Loucy (cell line): Measurements from ENCODE around the gene DEFB128.

ENCODE experiments used
- EZH2phosphoT487 ChIP-seq: fragments of 200-600 bp; IDR thresholded peaks from 2 replicates; pipeline ENCODE4 v1.6.1; 2018; ENCODE audit warnings: antibody characterized with exemption, mild to moderate bottlenecking, moderate library complexity, borderline replicate concordance
- TF ChIP-seq, protein P1 (sequence below): fragments of 200-600 bp; sonication (generic); conservative IDR thresholded peaks from 2 replicates; pipeline ENCODE4 v1.5.1; 2014; ENCODE audit warnings: mild to moderate bottlenecking, antibody characterized with exemption, low read length

DNA sequence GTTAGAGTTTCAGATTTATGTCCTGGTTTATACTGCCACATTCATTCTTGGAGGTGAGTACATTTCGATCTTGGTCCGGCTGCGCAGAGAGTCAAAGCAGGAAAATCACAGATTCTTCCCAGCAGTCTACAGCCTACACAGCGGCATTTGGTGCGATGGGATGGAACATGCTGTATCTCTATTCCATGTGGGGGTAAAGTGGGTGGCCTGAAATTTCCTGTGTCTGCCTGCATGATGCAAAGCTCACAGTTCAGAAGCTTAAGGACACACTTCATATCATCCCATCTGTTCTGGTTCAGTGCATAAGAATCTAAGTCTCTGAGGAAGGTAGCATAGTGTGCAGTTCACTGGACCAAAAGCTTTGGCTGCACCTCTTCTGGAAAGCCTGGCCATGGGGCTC is 32.4 kb downstream of the DEFB128 start, which contains the start of gene DEFB127:
- TF ChIP-seq, protein P1, sequence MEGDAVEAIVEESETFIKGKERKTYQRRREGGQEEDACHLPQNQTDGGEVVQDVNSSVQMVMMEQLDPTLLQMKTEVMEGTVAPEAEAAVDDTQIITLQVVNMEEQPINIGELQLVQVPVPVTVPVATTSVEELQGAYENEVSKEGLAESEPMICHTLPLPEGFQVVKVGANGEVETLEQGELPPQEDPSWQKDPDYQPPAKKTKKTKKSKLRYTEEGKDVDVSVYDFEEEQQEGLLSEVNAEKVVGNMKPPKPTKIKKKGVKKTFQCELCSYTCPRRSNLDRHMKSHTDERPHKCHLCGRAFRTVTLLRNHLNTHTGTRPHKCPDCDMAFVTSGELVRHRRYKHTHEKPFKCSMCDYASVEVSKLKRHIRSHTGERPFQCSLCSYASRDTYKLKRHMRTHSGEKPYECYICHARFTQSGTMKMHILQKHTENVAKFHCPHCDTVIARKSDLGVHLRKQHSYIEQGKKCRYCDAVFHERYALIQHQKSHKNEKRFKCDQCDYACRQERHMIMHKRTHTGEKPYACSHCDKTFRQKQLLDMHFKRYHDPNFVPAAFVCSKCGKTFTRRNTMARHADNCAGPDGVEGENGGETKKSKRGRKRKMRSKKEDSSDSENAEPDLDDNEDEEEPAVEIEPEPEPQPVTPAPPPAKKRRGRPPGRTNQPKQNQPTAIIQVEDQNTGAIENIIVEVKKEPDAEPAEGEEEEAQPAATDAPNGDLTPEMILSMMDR: no peak
- TF ChIP-seq EZH2phosphoT487: no peak
